AG04449 (cell line): Measurements from ENCODE around the gene COX10.

Experiments
- CTCF ChIA-PET: fragments of 350-600 bp; formaldehyde crosslinking; extraction: SDS; loops from one replicate; lab custom pipeline; 2021; ENCODE audit warnings: antibody characterized with exemption; lab: Yijun Ruan, JAX
- POLR2A ChIA-PET: fragments of 400-600, 350-600 bp; formaldehyde crosslinking; extraction: SDS; loops from one replicate; lab custom pipeline; 2020; ENCODE audit warnings: antibody characterized with exemption, inconsistent platforms; lab: Yijun Ruan, JAX
- DNase-seq: peaks from one replicate; pipeline ENCODE4 v3.0.0-alpha.2; 2010; ENCODE audit warnings: low read depth, low spot score
- H3K4me3 ChIP-seq: 2 replicates; pipeline ENCODE4 v1.5.1; 2011; ENCODE audit warnings: low read depth, mild to moderate bottlenecking, control low read depth, low read length
- TF ChIP-seq, protein P1 (sequence below): IDR thresholded peaks from one replicate; pipeline ENCODE4 v1.5.1; 2011; ENCODE audit warnings: mild to moderate bottlenecking, moderate library complexity, low read length, control low read depth, inconsistent platforms; ENCODE audit not compliant: insufficient read depth; ENCODE audit errors: missing control alignments

COX10 gene

DNA sequence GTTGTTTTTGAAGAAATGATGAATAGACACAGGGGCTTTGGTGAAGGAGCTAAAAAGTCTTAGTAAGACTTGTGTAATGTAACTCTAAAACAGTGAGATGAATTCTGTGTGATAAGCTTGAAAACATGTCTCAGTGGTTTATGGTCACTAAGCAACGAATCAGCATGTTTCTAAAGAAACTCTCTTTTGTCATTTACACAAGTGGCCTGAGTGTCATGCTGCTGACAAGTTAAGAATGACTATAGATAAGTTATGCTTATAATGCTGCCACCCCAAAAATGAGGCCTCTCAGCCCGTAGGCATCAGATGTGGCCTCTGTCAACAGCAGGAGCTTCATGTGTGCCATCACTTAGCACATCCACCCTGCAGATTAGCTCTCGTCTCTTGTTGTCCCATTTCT, 8.7 kb downstream of the COX10 start:
- ChIA-PET POLR2A (interaction anchor here (1.3 kb wide), 1 partner anchor 11 kb away, joined by 3 read pairs; no protein-coding TSS in a partner anchor), CTCF (interaction anchor here (1.1 kb wide), 1 partner anchor 12 kb away, joined by 4 read pairs; no protein-coding TSS in a partner anchor)
- DNase-seq: no peak
- no peak overlapping the region for H3K4me3 ChIP-seq
- TF ChIP-seq, protein P1, sequence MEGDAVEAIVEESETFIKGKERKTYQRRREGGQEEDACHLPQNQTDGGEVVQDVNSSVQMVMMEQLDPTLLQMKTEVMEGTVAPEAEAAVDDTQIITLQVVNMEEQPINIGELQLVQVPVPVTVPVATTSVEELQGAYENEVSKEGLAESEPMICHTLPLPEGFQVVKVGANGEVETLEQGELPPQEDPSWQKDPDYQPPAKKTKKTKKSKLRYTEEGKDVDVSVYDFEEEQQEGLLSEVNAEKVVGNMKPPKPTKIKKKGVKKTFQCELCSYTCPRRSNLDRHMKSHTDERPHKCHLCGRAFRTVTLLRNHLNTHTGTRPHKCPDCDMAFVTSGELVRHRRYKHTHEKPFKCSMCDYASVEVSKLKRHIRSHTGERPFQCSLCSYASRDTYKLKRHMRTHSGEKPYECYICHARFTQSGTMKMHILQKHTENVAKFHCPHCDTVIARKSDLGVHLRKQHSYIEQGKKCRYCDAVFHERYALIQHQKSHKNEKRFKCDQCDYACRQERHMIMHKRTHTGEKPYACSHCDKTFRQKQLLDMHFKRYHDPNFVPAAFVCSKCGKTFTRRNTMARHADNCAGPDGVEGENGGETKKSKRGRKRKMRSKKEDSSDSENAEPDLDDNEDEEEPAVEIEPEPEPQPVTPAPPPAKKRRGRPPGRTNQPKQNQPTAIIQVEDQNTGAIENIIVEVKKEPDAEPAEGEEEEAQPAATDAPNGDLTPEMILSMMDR: no peak

DNA sequence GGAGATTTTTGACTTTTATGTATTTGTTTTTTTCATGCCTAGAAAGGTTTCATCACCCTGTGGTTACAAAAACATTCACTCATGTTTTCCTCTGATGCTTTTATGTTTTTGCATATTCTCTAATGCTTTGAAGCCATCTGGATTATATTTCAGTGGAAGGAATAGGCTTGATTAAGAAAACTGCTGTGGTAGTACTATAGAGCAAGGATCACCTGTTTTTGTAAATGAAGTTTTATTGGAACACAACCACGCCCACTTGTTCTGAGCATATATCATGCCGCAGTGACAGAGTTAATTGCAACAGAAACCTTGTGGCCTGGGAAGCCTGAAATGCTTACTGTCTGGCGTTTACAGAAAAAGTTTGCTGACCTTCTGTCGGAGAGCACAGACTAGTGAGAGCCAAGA, 11.5 kb downstream of the COX10 start:
- POLR2A ChIA-PET: no interaction called here
- TF ChIP-seq, protein P1: no peak
- DNase-seq: no peak
- no peak overlapping the region for H3K4me3 ChIP-seq
- CTCF ChIA-PET: interaction anchor here (1.7 kb wide), 1 partner anchor 11 kb away, joined by 3 read pairs; no protein-coding TSS in a partner anchor

DNA sequence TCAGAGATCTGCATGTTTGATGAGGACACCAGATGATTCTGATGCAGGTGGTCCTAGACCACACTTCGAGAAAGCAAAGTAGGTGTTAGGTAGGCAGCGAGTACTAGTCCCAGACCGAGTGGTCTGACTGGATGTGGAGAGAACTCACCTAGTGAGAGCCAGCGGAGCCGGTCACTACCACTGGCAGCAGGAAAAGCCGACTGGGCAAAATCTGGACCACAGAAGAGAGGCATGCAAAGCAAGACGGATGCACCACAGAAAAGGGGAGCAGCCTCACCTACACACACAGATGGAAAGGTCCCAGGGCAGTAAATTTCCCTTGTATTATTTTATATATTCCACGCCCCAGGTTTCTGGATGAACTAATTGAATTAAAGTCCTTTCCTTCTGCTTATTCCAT, 13.5 kb downstream of the COX10 start:
- POLR2A ChIA-PET: no interaction called here
- CTCF ChIA-PET: interaction anchor here (1.3 kb wide), 1 partner anchor 1051 kb away, joined by 3 read pairs; no protein-coding TSS in a partner anchor
- H3K4me3 ChIP-seq: no peak overlapping the region
- DNase-seq: no peak
- TF ChIP-seq, protein P1: no peak

DNA sequence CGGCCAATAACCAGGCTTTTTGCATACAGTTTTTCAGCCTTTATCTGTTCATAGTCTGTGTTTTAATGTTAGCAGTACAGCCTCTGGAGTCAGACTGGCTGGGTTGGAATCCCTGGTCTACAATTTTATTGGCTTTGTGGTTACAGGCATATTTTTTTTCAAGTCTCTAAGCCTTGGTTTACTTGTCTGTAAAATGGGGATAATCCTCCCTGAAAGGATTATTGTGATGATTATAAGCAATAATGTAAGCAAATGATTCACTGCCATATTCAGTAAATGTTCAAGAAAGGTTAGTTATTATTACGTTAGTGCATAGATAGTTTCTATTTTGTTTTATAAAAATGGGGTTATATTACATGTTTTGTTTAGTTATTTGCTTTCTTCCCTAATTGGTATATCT, 15.7 kb downstream of the COX10 start:
- no peak for DNase-seq
- ChIA-PET POLR2A (no interaction called here), CTCF (no interaction called here)
- H3K4me3 ChIP-seq: no peak overlapping the region
- TF ChIP-seq, protein P1: no peak

DNA sequence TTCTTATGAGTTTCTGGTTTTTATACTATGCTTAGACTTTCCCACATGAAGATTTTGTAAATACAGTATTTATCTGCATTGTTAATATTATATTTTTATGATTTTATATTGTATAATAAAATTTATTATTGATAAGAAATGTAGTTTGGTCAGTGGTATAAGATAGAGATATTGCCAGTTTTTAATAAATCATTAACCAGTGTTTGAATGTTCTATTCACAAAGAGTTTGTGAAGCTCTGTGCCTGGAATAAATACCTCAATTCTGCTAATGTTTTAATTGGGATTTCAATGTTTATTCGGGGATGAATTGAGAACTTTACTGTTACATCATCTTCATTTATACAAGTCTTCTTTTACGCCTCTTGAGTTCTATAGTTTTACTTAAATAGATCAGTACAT, 16.9 kb downstream of the COX10 start:
- ChIA-PET CTCF (no interaction called here), POLR2A (no interaction called here)
- no peak for DNase-seq
- no peak overlapping the region for H3K4me3 ChIP-seq
- TF ChIP-seq, protein P1: no peak

DNA sequence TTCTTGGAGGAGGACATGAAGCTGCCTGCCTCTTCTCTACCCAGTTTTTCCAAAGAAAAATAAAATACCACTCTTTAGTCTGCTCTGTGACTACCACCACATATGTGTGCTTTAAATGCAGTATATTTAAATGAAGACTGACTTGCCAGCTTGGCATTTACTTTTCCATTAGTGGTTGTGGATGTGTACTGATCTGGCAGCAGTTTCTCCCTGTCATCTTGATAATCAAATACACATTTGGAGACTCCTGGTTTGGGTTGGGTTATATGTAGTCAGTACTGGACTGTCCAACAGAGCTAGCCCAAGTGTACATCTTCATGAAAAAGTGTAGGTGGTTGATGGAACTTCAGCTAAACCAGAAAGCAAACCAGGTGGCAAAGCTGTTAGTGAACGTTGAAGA, 19.9 kb downstream of the COX10 start:
- no peak for DNase-seq
- ChIA-PET POLR2A (interaction anchor here (0.7 kb wide), 1 partner anchor 12 kb away, joined by 3 read pairs; no protein-coding TSS in a partner anchor), CTCF (interaction anchor here (1.1 to 1.9 kb wide), 3 partner anchors 27 to 495 kb away, joined by 3 to 4 read pairs (median 4); no protein-coding TSS in a partner anchor)
- TF ChIP-seq, protein P1: no peak
- no peak overlapping the region for H3K4me3 ChIP-seq
